Nephron (organoid): ENCODE measurements around the gene MIER2.
A peak's percentile ranks its signal among the peaks of the same experiment; 100 is the strongest.

Experiments
- H3K27ac Mint-ChIP-seq, 3 experiments: 2 replicates each; pipeline ENCODE4 v1.8.0; 2020; ENCODE audit warnings: mixed read lengths in 3 of 3, mild to moderate bottlenecking in 2 of 3, moderate library complexity in 1 of 3
- H3K27me3 Mint-ChIP-seq: 2 replicates; pipeline ENCODE4 v1.8.0; 2021; ENCODE audit warnings: low read depth, mild to moderate bottlenecking, moderate library complexity, mixed read lengths
- H3K36me3 Mint-ChIP-seq: 2 replicates; pipeline ENCODE4 v1.8.0; 2020; ENCODE audit warnings: low read depth, mixed read lengths
- H3K4me1 Mint-ChIP-seq: 2 replicates; pipeline ENCODE4 v1.8.0; 2020; ENCODE audit warnings: mixed read lengths
- H3K4me3 Mint-ChIP-seq, 3 experiments: 2 replicates each; pipeline ENCODE4 v1.8.0; 2020; ENCODE audit warnings: mild to moderate bottlenecking in 3 of 3, mixed read lengths in 3 of 3, moderate library complexity in 2 of 3
- H3K9me3 Mint-ChIP-seq: 2 replicates; pipeline ENCODE4 v1.8.0; 2020; ENCODE audit warnings: mixed read lengths
- TF ChIP-seq, protein P1 (sequence below), 3 experiments: fragments of 200-600 bp; sonication (generic); IDR thresholded peaks; one replicate each; pipeline ENCODE4 v1.5.0; 2021; ENCODE audit warnings: antibody characterized with exemption in 3 of 3; ENCODE audit not compliant: unreplicated experiment in 3 of 3

The MIER2 gene

DNA sequence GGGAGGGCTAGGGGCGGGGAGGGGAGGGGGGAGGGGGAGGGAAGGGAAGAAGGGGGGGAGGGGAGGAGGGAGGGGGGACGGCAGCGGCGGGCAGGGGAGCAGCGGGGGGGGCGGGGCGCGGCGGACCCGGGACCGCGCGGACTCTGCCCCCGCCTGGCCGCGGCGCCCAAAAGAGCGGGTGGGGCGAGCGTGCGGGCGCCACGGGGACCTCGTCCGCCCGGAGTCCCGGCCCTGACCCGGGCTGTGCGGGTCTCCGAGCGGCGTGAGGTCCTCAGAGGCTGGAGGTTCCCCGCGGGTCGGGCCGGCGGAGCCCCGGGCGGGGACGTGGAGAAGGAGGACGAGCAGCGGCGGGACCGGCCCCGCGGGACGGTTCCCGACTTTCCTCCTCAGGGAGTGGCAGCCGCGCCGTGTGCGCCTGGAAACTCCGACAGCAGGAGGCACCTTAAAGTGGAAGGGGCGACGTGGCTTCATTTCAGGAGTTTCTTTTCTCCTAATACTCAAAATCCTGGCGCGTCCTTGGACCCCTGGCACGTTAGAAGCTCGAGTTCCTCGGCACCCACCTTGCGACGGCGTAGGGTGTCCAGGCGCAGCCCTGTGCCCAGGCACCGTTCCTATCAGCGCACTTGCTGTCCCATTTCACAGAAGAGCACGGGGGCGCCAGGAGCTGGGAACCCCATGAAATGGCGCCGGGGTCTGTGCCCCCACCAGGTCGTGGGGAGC lies 52.9 kb downstream of the MIER2 start:
- Mint-ChIP-seq H3K27me3 (peaks cover 83% of the 10 kb centered on the region), H3K4me1 (peaks cover 19% of the 10 kb centered on the region), H3K4me3 (no peak overlapping the region), H3K36me3 (no peaks in the 10 kb centered on the region), H3K9me3 (no peaks in the 10 kb centered on the region), H3K27ac (no peak overlapping the region)
- TF ChIP-seq, protein P1, sequence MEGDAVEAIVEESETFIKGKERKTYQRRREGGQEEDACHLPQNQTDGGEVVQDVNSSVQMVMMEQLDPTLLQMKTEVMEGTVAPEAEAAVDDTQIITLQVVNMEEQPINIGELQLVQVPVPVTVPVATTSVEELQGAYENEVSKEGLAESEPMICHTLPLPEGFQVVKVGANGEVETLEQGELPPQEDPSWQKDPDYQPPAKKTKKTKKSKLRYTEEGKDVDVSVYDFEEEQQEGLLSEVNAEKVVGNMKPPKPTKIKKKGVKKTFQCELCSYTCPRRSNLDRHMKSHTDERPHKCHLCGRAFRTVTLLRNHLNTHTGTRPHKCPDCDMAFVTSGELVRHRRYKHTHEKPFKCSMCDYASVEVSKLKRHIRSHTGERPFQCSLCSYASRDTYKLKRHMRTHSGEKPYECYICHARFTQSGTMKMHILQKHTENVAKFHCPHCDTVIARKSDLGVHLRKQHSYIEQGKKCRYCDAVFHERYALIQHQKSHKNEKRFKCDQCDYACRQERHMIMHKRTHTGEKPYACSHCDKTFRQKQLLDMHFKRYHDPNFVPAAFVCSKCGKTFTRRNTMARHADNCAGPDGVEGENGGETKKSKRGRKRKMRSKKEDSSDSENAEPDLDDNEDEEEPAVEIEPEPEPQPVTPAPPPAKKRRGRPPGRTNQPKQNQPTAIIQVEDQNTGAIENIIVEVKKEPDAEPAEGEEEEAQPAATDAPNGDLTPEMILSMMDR (IDR thresholded peaks at IDR 0.05; ENCODE audit: unreplicated experiment in 3 of 3): no peak

DNA sequence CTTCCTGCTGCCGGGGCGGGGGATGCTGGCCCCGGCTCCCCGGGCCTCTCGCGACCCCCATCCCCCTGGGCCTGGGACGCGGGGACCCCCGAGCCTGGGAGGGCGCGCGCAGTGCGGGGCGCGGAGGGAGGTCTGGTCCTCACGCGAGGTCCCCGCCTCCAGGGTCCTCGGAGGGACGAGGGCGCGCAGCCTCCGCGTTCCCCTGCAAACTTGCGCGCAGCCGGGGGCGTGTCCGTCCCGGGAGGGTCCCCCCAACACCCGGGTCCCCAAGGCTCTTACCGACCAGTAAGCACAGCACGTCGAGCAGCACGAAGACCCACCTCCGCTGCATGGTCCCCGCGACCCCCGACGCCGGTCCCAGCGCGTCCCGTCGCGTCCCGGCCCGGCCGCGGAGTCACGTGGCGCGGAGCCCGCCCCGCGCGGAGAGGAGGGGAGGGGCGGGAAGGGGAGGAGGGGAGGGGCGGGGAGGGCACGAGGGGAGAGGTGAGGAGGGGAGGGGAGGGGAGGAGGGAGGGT lies 53.5 kb downstream of the MIER2 start, which contains the start of gene PLPP2:
Gene PLPP2 (minus strand): TSS at position 398 of the 516 bp plus-strand sequence. CDS start 67 bp downstream, at position 331.
- H3K4me3 Mint-ChIP-seq: peak within 1 kb of the TSS in 2 of 3 experiments; percentile 23 to 52
- H3K9me3 Mint-ChIP-seq: no peaks in the 10 kb centered on the region
- peaks cover 13% of the 10 kb centered on the region for H3K4me1 Mint-ChIP-seq
- peaks cover 80% of the 10 kb centered on the region for H3K27me3 Mint-ChIP-seq
- no peaks in the 10 kb centered on the region for H3K36me3 Mint-ChIP-seq
- no peak within 1 kb of the TSS for H3K27ac Mint-ChIP-seq
- TF ChIP-seq, protein P1 (IDR thresholded peaks at IDR 0.05; ENCODE audit: unreplicated experiment in 3 of 3): no peak

DNA sequence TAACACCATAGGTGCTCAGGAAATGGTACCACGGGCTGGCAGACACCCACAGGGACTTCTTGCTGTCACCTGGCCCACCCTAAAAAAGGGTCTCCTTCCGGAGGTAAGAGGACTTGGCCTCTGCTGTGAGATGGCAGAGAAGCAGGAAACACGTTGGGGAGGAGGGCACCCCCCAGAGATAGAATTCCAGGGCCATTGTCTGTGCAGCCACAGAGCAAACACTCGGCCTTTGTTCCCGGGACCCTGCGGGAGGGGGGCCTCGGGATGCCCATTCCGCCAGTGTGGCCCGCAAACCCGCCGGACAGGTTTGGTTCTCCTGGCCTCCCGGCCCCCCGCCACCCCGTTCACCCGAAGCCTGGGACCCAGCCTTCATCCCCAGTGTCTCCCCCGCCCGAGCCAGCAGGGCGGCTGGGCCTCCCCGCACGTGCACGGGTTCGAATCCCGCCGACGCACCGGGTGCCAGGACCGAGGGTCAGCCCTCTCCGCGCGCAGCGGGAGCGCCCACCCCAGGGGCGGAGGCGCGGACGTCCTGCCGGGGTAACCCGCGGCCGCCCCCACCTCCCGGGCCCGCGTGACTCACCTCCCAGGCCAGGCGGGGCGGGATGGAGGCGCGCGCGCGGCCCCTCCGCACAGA lies 54.1 kb downstream of the MIER2 start:
- TF ChIP-seq, protein P1 (IDR thresholded peaks at IDR 0.05; ENCODE audit: unreplicated experiment in 3 of 3): no peak
- Mint-ChIP-seq H3K36me3 (no peaks in the 10 kb centered on the region), H3K4me1 (peaks cover 13% of the 10 kb centered on the region), H3K27ac (no peak overlapping the region), H3K9me3 (no peaks in the 10 kb centered on the region), H3K4me3 (peak overlapping the region in 2 of 3 experiments; percentile 23 to 52), H3K27me3 (peaks cover 77% of the 10 kb centered on the region)

DNA sequence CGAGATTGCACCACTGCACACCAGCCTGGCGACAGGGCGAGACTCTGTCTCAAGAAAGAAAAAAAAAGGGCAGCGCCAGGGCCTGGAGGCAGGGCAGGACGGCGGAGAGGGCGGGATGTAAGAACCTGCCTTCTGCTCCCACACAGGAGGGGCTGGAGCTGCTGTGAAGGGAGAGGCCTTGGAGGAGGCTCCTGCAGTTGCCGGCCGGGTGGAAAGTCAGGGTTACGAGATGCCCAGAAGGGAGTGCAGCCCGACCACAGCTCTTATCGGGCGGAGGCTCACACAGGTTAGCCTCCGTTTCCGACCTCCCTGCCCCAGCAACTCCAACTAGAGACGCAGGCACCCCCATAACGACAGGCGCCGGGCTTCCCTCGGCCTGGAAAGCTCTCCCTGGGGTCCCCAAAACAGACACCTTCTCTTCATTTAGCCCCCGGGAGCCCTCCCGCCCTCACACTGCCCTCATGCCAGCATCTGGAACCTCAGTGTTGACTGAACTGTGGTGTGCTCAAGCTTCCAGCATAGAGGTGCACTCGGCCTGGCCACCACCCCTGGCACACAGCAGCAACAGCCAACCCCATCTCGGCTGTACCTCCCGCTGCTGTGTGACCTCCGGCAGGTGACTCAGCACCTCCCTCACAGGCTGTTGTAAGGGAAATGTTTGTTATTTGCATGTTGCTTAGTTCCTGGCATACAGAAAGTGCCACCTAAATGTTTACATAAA lies 54.8 kb downstream of the MIER2 start:
- no peaks in the 10 kb centered on the region for H3K36me3 Mint-ChIP-seq
- TF ChIP-seq, protein P1 (IDR thresholded peaks at IDR 0.05; ENCODE audit: unreplicated experiment in 3 of 3): no peak
- H3K4me1 Mint-ChIP-seq: peaks cover 12% of the 10 kb centered on the region

DNA sequence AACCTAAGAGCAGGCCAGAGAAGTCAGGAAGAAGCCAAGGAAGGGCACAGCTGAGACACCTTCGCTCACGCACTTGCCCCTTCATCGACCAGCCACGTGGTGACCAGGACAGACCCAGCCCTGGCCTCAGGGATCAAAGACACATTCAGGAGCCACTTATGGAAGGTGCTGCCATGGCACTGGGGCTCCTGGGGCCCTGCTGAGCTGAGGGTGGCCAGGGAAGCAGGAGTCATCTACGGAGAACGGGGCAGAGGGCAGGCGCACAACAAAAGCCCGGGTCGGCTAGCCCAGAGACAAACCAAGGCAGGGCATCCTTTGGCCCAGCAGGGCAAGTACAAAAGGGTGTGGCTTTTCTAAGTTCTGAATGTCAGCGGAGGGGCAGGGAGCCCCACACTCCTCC lies 55.7 kb downstream of the MIER2 start:
- no peaks in the 10 kb centered on the region for H3K9me3 Mint-ChIP-seq
- peaks cover 3% of the 10 kb centered on the region for H3K4me1 Mint-ChIP-seq
- no peaks in the 10 kb centered on the region for H3K36me3 Mint-ChIP-seq
- TF ChIP-seq, protein P1 (IDR thresholded peaks at IDR 0.05; ENCODE audit: unreplicated experiment in 3 of 3): no peak
- H3K27ac Mint-ChIP-seq: no peak overlapping the region
- H3K4me3 Mint-ChIP-seq: peak overlapping the region in 1 of 3 experiments; percentile 19
- peaks cover 63% of the 10 kb centered on the region for H3K27me3 Mint-ChIP-seq

More for the DNA sequence above, 54.8 kb downstream of the MIER2 start:
- no peak overlapping the region for H3K27ac Mint-ChIP-seq
- H3K27me3 Mint-ChIP-seq: peaks cover 72% of the 10 kb centered on the region
- H3K4me3 Mint-ChIP-seq: peak overlapping the region in 2 of 3 experiments; percentile 23 to 52
- H3K9me3 Mint-ChIP-seq: no peaks in the 10 kb centered on the region
